PC-9 (cell line): ENCODE results near the gene PRKACB. TPM values are rescaled to one million over a fixed set of nuclear protein-coding genes. Genes with fewer than 3 reads are reported as not detected.
"Not testable (repeated sequence)": the region's sequence is repeated elsewhere in the genome, so short reads cannot be mapped to it uniquely, and the experiment has no call there.

ENCODE experiments used
- BruUV-seq: library from RNA; stranded (reverse); fragments of 400-500 nt; replicated peaks from 2 replicates; lab custom pipeline; 2021; lab: Mats Ljungman, UMichigan
- CTCF ChIA-PET: fragments of 300-600 bp; sonication (Branson Sonifier 250); formaldehyde crosslinking; loops from one replicate; lab custom pipeline; 2022; ENCODE audit warnings: antibody characterized with exemption; lab: Charles Lee
- POLR2A ChIA-PET: fragments of 300-600 bp; sonication (Branson Sonifier 250); formaldehyde crosslinking; loops from one replicate; lab custom pipeline; 2022; ENCODE audit warnings: antibody characterized with exemption; ENCODE audit not compliant: unreplicated experiment; lab: Charles Lee
- DNase-seq, 2 experiments: peaks; one replicate each; pipeline versions ENCODE4 v3.0.0 to v3.0.0-alpha.2; 2015 to 2022; ENCODE audit warnings: mixed read lengths in 1 of 2
- H2AFZ ChIP-seq: fragments of 200-600 bp; sonication (generic); 2 replicates; pipeline ENCODE4 v1.8.1; 2017; ENCODE audit warnings: antibody characterized with exemption
- H3F3A ChIP-seq: fragments of 200-600 bp; sonication (generic); 2 replicates; pipeline ENCODE4 v1.8.1; 2017; ENCODE audit warnings: antibody characterized with exemption, mild to moderate bottlenecking, low read depth; ENCODE audit not compliant: insufficient read depth
- H3K27ac ChIP-seq: fragments of 200-600 bp; sonication (generic); 2 replicates; pipeline ENCODE4 v1.6.1; 2016; ENCODE audit warnings: mixed run types
- H3K27me3 ChIP-seq: fragments of 200-600 bp; sonication (generic); 2 replicates; pipeline ENCODE4 v1.6.1; 2016; ENCODE audit warnings: low read depth, mixed run types; ENCODE audit not compliant: insufficient read depth
- H3K36me3 ChIP-seq: fragments of 200-600 bp; sonication (generic); 2 replicates; pipeline ENCODE4 v1.6.1; 2016; ENCODE audit warnings: low read depth, mixed run types
- H3K4me1 ChIP-seq: fragments of 200-600 bp; sonication (generic); replicated peaks from 2 replicates; pipeline ENCODE4 v1.6.1; 2016; ENCODE audit warnings: mixed run types; ENCODE audit not compliant: insufficient read depth
- H3K4me2 ChIP-seq: fragments of 200-600 bp; sonication (generic); 2 replicates; pipeline ENCODE4 v1.6.1; 2017; ENCODE audit warnings: mixed run types
- H3K4me3 ChIP-seq: fragments of 200-600 bp; sonication (generic); 2 replicates; pipeline ENCODE4 v1.6.1; 2016; ENCODE audit warnings: mixed run types
- H3K79me2 ChIP-seq: fragments of 200-600 bp; sonication (generic); 2 replicates; pipeline ENCODE4 v1.6.1; 2017; ENCODE audit warnings: low read depth, mixed run types
- H3K9me2 ChIP-seq: fragments of 200-600 bp; sonication (generic); 2 replicates; pipeline ENCODE4 v1.8.1; 2017; ENCODE audit warnings: mild to moderate bottlenecking; ENCODE audit not compliant: insufficient read depth
- H3K9me3 ChIP-seq: fragments of 200-600 bp; sonication (generic); 2 replicates; pipeline ENCODE4 v1.8.1; 2016; ENCODE audit warnings: low read depth; ENCODE audit not compliant: insufficient read depth
- H4K20me1 ChIP-seq: fragments of 200-600 bp; sonication (generic); 2 replicates; pipeline ENCODE4 v1.8.1; 2017; ENCODE audit not compliant: insufficient read depth
- CTCF ChIP-seq: fragments of 200-600 bp; sonication (generic); conservative IDR thresholded peaks from 2 replicates; pipeline ENCODE4 v1.6.1; 2017; ENCODE audit warnings: mixed run types, antibody characterized with exemption, mild to moderate bottlenecking, moderate library complexity
- EZH2 ChIP-seq: fragments of 200-600 bp; sonication (generic); IDR thresholded peaks from 2 replicates; pipeline ENCODE4 v1.8.0; 2017; ENCODE audit warnings: antibody characterized with exemption, low read depth
- intact Hi-C: fragments of 100-400 bp; cut with micrococcal nuclease; formaldehyde crosslinking; loops from one replicate; pipeline ENCODE4 v1.10.0; 2022; ENCODE audit not compliant: unreplicated experiment
- total RNA-seq: library from RNA; stranded (reverse); gene quantifications from 2 replicates; pipeline ENCODE4 v1.2.3, GENCODE V29; 2021

PRKACB gene
- total RNA-seq, 1 experiment from 2014 or later = 16.7 TPM

- TF ChIP-seq CTCF (no peak), EZH2 (no peak)
- no peaks in the 10 kb centered on the region for H4K20me1 ChIP-seq
- no peak overlapping the region for H3K27ac ChIP-seq
- intact Hi-C loops = no loop called here
- peaks cover 5% of the 10 kb centered on the region; the same call in 1 of the 2 replicates for H3K36me3 ChIP-seq
- peaks cover 4% of the 10 kb centered on the region for H3K9me3 ChIP-seq
- H3F3A ChIP-seq = no peaks in the 10 kb centered on the region
- no peak overlapping the region for H3K4me3 ChIP-seq
- H3K4me2 ChIP-seq = no peak overlapping the region
- no peak for DNase-seq
- no peaks in the 10 kb centered on the region for H3K27me3 ChIP-seq
- H3K9me2 ChIP-seq = no peaks in the 10 kb centered on the region
- POLR2A ChIA-PET = no interaction called here
- CTCF ChIA-PET = no interaction called here
- no peak overlapping the region for H2AFZ ChIP-seq
- BruUV-seq = no TSS peak
- no peaks in the 10 kb centered on the region for H3K79me2 ChIP-seq
- H3K4me1 ChIP-seq = peaks cover 18% of the 10 kb centered on the region
Measured at GRCh38 chr1:84101204-84101603, 42.9 kb upstream of the PRKACB start.

- Histone ChIP-seq H3K79me2 (no peaks in the 10 kb centered on the region), H3K36me3 (peaks cover 5% of the 10 kb centered on the region), H3K27me3 (no peaks in the 10 kb centered on the region), H3K9me3 (peaks cover 9% of the 10 kb centered on the region), H3K27ac (peak overlapping the region; percentile 69), H3F3A (peaks cover 5% of the 10 kb centered on the region), H3K4me3 (0 out of 2 replicates have a peak overlapping the region, but pooled peaks have one; percentile 12), H3K9me2 (no peaks in the 10 kb centered on the region), H4K20me1 (no peaks in the 10 kb centered on the region), H3K4me1 (peaks cover 24% of the 10 kb centered on the region), H3K4me2 (peak overlapping the region; percentile 24), H2AFZ (peak overlapping the region; percentile 5; the same call in 1 of the 2 replicates)
- intact Hi-C loops = no loop called here
- TF ChIP-seq CTCF (no peak), EZH2 (no peak)
- DNase-seq = peak; percentile 37 to 71
- ChIA-PET CTCF (no interaction called here), POLR2A (no interaction called here)
- no TSS peak for BruUV-seq
Measured at GRCh38 chr1:84103197-84103992, 40.7 kb upstream of the PRKACB start.

GRCh38 chr1:84107538-84107937, 36.5 kb upstream of the PRKACB start:
- H3K4me3 ChIP-seq, H3K9me3 ChIP-seq, H4K20me1 ChIP-seq, BruUV-seq, POLR2A ChIA-PET, H3K36me3 ChIP-seq, intact Hi-C loops, H2AFZ ChIP-seq, CTCF ChIA-PET, H3K79me2 ChIP-seq, H3K27me3 ChIP-seq, H3F3A ChIP-seq, H3K9me2 ChIP-seq: not testable (repeated sequence)
- DNase-seq = peak in 1 of 2 experiments; percentile 60
- Histone ChIP-seq H3K4me1 (peaks cover 24% of the 10 kb centered on the region), H3K4me2 (0 out of 2 replicates have a peak overlapping the region, but pooled peaks have one; percentile 10), H3K27ac (peak overlapping the region; percentile 56)
